Measurements from ENCODE around the gene PRSS23.

The PRSS23 gene

GRCh38 chr11:86790867-86791849, 9.2 kb upstream of the PRSS23 start:
- DNase-seq: no peak

- DNase-seq: no peak
These were observed 8.2 kb upstream of the PRSS23 start for GRCh38 chr11:86792150-86792549.

GRCh38 chr11:86793307-86793706, 7.0 kb upstream of the PRSS23 start:
- no peak for DNase-seq

DNA sequence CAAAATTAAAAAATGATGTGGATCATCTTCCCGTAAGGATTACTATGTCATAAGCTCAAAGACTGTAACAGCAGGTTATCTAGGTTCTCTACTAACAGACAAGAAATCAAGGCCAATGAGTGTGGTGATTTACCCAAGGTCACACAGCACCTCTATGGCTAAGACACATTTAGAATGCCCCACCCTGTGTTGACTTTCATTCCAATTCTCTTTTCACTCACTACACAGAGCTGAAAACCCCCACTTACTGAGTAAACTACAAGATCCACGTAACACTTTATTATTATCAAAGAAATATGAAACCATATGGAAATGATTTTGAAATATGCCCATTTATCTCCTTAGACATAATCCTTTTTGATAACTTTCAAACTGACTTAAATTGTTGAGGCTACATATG, 4.8 kb upstream of the PRSS23 start:
- DNase-seq: no peak

GRCh38 chr11:86795949-86796348, 4.4 kb upstream of the PRSS23 start:
- no peak for DNase-seq

DNA sequence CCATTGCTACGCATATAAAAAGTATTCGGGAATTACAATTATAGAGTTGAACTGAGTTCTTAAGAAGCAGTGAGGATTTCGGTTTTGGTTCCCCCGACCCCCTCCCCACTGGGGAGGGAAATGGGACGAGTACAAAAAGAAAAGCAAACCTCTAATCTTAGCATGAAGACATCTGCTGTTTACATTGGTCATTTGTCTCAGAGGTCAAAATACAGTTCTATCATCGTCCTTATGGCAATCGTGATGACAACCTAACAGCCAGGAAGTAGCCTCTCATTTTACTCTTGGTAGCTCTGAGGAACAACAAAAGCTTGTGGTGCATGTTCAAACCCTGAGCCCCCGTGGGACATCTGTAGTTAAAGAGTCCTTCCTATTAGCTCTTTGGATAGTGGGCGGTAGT, 3.2 kb upstream of the PRSS23 start:
- no peak for DNase-seq

DNA sequence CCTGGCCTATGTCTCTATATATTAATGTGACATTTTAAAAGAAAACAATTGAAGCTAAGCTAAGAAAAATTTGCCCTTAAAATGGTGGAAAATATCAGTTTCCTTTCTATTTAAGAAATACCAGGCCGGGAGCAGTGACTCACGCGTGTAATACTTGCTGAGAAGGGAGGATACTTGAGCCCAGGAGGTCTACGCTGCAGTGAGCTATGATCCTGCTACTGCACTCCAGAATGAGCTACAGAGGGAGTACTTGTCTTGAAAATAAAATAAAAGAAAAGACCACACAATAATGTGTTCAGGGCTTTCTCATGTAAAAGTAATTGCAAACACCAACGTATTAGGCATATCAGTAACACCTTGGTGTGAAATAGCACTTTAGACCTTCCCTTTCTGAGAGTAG, 1.4 kb upstream of the PRSS23 start:
- DNase-seq: no peak

DNA sequence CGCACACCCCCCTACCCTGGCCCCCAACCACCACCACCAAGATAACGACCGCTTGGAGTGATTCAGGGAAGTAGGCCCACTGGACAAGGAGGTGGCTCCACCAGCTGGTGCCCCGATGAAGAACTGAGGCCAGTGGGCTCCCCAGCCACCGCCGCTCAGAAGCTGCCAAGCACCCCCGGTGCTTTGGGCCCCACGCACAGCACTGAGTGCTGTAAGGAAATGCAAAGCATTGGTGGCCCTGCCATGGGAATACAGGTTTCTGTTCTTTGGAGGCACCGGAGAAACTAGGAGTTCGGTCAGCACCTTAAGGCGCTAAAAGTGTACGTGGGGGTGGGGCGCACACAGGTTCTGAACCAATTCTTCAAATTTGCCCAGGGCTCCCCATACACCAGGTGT, 664 bp upstream of the PRSS23 start:
- no peak for DNase-seq

DNA sequence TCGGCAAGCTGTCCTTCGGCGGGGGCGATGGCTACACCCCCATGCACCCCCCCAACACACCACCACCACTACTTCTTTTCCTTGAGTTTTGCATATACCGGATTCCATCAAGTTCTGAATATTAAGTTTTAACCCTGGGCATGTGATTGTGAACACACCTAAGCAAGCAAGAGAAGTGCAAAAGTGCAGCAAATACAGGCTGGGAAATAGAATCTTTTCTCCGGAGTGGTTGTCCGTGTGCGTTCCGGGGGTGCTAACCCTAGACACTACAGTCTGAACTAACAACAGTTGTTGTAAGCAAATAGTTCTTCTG, 574 bp downstream of the PRSS23 start:
- no peak for DNase-seq

DNA sequence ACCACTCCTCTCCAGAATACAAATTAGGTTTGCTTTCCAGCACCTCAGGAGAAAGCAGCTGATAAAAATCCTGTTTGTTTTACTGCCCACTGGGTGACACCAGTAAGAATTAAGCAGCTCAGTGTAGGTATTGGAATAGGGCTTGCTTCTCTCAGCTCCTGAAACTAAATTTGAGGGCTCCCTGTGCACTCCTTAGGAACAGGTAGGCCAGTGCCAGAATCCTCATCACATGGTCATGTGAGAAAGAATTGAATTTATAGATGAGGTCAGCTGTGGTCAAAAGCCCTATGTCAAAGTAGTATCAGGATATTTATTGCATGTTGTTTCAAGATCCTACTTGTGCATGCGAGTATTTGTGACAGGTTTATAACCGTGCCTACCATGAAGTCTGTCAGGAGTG, 1.0 kb downstream of the PRSS23 start:
- DNase-seq: no peak

GRCh38 chr11:86802146-86802545, 1.8 kb downstream of the PRSS23 start:
- DNase-seq: peak; percentile 39

DNA sequence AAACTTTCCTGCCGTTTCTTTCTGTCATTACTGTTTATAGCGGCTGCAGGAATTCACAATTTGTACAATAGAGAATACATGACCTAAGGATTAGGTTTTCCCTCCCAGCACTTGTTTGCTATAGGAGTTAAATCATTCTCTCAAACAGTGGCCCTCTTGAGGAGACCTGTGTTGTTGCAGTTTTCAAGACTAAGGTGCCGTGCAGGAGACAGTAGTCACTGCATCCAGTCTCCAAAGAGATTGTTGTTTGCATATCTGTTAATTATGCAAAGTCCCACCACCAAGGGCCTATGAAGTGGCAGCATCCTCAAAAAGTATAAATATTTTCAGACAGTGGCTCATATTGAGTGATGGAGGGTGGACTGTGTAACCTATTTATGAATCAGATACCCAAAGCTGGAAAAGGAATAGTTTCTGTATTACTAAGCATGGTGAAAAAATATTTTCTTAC, 2.3 kb downstream of the PRSS23 start:
- peak; percentile 58 for DNase-seq

DNA sequence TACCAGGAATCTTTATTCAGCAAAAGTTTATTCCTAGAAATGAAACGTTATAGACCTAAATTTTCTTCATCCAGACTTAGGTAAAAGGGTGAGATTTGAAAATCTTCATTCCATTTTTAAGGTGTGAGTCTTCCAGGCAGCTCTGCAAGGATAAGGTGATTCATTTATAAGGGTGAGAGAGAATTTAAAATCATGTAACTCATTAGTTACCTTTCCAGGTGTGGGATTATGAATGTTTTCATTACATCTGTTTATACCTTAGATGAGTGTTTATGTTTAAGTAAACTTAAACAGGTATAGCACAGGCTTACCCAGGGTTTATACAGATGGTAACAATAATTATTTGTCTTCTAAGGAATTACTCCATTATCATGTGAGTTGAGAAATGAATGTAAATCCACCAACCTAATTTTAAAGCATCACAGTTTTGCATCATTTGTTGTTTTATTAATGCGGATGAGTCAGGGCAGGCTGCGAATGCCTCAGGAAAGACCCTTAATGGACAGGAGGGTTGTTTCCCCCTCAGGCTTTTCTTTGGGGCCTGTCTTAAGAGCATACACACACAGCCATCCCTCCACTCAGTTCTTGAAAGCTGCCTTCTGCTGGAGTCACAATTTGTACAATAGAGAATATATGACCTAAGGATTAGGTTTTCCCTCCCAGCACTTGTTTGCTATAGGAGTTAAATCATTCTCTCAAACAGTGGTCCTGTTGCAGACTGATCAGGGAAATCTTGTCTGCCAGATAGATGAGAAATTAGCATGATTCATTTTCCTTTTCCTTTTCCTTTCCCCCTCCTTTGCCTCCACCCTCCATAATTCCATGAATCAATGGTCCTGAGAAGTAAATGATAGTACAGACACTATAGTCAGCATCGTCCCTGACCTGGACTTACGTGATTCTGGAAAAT, 3.0 kb downstream of the PRSS23 start:
- DNase-seq: no peak

GRCh38 chr11:86804951-86805350, 4.6 kb downstream of the PRSS23 start:
- no peak for DNase-seq

GRCh38 chr11:86805873-86806310, 5.5 kb downstream of the PRSS23 start:
- no peak for DNase-seq

GRCh38 chr11:86806903-86807302, 6.6 kb downstream of the PRSS23 start:
- DNase-seq: no peak

GRCh38 chr11:86807360-86807759, 7.0 kb downstream of the PRSS23 start:
- peak; percentile 55 for DNase-seq

GRCh38 chr11:86809561-86809960, 9.2 kb downstream of the PRSS23 start:
- no peak for DNase-seq

- DNase-seq: no peak
These were observed 9.9 kb downstream of the PRSS23 start for GRCh38 chr11:86810288-86810687.

- DNase-seq: no peak
These were observed 11.4 kb downstream of the PRSS23 start for GRCh38 chr11:86811637-86812321.

- no peak for DNase-seq
These were observed 12.0 kb downstream of the PRSS23 start for GRCh38 chr11:86812322-86812670.

DNA sequence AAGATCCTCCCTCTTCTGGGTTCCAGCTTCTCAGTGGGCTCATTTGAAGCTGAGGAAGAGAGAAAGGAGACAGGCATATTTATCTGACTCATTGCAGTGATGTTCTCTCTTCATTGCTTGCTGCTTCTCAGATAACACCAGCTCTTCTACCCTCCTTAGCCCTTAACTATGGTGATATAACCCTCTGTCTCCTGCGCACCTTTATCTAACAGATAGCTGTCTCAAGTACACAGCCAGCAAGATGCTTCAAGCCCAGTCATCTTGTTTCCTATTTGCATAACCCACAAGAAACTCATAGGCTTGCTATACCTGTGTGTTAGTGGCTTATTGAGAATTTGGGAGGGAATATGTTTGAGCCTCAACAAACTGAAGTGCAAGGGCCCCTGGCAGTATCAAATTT, 12.6 kb downstream of the PRSS23 start:
- no peak for DNase-seq

DNA sequence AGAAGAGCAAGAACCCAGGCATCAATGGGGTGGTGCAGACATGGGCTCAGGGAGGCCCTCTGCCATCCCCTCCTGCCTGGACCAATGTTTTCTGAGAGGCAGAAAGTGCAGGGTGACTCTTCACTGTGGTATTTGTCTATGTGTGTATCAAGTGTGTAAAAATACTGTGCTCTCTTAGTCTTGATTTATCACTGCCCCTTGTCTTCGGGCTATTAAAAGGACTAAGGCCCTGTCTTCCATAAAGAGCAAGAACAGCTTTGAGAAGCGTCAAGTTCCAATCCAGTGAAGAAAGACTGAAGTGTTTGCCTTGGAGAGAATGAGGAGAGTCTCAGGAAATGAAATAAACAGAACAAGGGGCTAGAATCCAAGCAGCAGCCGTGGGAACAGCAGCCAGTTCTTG, 14.4 kb downstream of the PRSS23 start:
- no peak for DNase-seq

Measured in retina (tissue), 1 donor.